Suprapubic skin (tissue), 3 donors: ENCODE results near the gene API5.

Source experiments
- POLR2AphosphoS5 ChIP-seq, 3 donors: sonication (generic); formaldehyde crosslinking; IDR thresholded peaks; one replicate each; pipeline ENCODE4 v1.6.1; 2017; ENCODE audit warnings: antibody characterized with exemption in 3 of 3
- TF ChIP-seq, protein P1 (sequence below), 2 donors: fragments of 200-600 bp in 1 of 2; fragments of 450-650 bp in 1 of 2; sonication (generic) in 1 of 2; IDR thresholded peaks; one replicate each; pipeline ENCODE4 v1.5.1; 2016 to 2019; ENCODE audit warnings: antibody characterized with exemption in 2 of 2, mild to moderate bottlenecking in 1 of 2, moderate library complexity in 1 of 2

DNA sequence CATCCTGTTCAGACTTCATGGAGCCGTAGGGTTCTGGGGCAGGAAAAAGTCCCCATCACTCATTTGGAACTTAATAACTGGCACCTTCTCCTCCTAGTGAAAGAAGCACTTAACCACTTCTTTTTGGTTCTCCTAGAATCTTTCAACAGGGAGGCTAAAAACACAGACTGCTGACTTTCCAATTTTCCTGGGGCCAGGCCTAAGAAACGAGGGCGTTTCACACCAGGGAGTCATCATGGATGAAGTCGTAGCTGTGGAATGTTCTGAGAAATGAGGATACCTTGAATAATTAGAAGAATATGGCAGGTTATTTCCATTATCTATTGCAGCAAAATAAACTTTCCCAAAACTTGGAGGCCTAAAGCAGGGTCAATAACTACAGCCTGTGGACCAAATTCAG lies 26.0 kb upstream of the API5 start:
- TF ChIP-seq, protein P1, sequence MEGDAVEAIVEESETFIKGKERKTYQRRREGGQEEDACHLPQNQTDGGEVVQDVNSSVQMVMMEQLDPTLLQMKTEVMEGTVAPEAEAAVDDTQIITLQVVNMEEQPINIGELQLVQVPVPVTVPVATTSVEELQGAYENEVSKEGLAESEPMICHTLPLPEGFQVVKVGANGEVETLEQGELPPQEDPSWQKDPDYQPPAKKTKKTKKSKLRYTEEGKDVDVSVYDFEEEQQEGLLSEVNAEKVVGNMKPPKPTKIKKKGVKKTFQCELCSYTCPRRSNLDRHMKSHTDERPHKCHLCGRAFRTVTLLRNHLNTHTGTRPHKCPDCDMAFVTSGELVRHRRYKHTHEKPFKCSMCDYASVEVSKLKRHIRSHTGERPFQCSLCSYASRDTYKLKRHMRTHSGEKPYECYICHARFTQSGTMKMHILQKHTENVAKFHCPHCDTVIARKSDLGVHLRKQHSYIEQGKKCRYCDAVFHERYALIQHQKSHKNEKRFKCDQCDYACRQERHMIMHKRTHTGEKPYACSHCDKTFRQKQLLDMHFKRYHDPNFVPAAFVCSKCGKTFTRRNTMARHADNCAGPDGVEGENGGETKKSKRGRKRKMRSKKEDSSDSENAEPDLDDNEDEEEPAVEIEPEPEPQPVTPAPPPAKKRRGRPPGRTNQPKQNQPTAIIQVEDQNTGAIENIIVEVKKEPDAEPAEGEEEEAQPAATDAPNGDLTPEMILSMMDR (IDR thresholded peaks at IDR 0.05) = no peak
- TF ChIP-seq POLR2AphosphoS5 (IDR thresholded peaks at IDR 0.05) = no peak
